ENCODE data around the gene PRODH.
"Not testable (repeated sequence)": the region's sequence is repeated elsewhere in the genome, so short reads cannot be mapped to it uniquely, and the experiment has no call there.

PRODH gene

DNA sequence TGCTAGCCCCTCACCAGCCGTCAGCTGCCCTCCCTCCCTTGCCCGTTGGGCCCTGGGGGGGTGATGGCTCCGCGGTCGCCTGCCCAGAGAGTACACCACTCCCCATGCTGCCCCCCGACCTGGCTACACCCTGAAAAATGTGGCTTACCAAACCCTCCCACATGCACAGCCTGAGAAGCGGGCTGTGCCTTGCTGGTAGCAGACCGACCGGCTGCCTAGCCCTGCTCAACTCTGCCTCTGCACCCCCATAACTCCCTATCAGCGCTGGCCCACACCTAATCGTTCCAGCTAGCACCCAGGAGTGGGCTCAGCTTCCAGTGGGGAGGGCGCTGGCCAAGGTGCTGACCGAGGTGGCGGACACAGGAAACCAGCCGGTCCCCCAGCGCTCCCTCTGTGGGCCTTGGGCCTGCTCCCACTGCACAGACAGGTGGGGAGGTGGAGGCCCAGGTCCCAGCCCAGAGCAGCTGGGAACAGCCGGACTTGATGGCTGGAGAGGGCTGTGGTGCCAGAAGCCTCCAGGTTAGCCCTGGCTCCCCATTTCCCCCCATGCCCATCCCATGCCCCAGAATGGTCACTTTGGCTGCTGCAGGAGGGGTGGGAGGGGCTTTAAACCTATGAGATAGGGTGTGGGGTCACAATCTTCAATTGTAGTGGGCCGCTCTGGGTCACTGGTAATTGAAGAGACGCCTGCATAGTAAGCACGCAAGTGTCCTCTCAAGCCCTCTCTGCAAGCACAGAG is 32.1 kb upstream of the PRODH start:
- DNase-seq (ENCODE audit: low spot score), result no peak

DNA sequence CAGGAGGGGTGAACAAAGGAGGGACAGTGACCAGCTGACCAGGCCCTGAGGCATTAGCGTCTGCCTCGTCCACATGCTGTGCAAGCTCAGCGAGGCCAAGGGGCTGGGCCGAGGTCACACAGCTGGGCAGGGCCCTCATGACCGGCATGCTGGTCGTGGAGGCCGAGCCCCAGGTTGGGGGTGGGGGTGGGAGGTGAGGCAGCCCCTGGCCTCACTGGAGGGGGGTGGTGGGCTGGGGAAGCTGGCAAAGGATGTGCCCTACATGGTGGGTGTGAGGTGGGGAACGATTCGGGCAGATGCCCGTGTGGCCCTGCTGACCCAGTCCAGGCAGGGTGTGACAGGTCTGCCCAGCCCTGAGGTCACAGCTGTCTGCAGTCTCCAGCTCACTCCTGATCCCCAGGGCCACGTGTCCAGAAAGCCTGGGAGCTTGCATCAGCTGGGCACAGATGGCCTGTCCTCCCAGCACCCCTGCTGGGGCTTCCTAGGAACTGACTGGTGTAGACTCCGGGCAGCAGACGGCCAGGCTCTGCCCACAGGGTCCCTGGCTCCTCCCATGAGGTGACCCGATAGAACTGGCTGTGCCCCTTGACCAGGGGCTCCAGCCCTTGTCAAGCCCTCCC is 31.4 kb upstream of the PRODH start:
- DNase-seq (ENCODE audit: low spot score), result not testable (repeated sequence)

DNA sequence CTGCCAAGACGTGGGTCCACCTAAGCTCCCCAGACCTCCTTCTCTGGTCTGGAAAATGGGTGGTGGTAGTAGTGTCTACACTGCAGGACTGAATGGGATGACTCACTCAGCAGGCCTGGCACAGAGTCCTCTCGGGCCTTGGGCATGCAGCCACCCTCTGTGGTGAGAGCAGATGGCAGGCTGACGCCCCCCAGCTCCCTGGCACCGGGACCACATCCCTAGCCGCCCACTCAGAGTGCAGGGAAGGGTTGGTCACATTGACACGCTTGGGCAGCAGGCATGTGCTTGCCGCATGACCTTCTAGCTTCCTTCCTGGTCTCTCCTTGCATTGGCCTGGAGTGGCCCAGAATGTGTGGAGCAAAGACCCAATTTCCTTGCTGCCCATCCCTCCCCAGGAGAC is 30.7 kb upstream of the PRODH start:
- DNase-seq (ENCODE audit: low spot score), result no peak

DNA sequence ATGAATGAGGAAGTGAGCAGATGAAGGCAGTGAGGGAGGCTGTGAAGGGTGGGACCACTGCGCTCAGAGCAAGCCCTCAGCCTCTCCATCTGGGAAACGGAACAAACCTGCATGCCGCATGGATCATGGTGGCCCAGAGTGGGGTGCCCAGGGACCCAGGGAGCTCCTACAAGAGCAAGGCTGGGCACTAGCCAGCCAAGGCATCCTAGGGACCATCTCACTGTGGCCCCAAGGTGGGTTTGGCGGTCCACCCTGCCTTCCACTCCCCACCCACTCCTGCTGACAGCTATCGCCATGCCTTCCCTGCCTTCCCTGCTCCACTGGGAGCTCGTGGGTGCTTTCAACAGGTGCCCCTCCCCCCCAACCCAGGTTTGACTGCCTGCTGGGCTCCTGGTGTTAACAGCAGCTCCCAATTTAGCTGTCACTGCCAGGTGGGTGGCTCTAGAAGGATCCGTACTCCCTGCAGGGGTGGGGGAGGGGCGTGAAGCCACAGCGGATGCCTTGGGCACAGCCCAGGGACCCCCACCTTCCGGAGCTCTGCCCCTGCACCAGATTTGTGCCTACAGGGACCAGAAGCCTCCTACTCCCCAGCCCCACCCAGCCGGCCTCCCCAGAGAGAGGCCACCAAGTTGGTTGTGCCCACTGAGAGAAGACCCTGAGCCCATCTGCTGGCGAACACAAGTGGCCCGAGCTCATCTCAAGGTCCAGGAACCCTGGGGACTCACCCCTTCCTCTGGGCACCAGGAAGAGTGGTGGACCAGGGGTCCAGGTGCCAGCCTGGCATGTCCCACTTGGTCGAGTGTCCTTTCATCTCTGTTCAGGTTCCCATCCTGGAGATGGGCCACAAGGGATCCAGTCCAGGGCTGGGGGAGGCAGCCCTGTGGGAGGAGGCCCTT is 29.7 kb upstream of the PRODH start:
- no peak for DNase-seq (ENCODE audit: low spot score)

DNA sequence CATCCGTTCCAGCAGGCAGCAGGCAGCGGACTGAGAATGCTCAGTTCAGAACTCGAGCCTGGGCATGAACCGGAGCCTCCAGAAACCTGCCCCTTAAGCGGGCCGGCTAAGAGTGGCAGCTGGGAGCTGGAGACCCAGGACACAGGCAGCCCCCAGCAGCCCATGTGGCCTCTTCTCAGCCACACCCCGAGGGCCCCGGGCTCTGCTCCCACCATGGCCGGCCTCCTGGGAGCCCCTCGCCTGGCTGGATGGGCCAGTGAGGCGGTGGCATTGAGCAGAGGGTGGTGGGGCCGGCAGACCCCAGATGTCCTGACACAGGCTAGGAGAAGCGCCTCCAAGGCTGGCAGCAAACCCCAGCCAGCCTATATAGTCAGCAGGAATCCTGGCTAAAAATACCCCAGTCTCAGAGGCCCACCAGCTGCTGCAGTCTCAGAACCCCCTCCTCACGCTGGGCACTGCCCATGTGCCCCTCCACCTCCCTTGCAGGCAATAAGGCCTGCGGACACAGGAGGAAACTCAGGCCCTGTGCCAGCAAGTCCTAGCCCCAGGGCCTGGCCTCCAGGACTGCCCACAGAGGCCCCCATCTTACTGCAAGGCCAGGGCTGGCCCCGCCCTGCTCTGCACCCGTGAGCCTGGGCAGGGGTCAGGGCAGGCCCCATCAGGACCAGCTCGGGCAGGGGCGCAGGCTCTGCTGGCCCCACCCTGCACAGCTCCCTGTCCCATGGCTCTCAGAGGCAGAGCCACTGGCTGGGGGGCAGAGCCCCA is 28.6 kb upstream of the PRODH start:
- DNase-seq (ENCODE audit: low spot score), result not testable (repeated sequence)

DNA sequence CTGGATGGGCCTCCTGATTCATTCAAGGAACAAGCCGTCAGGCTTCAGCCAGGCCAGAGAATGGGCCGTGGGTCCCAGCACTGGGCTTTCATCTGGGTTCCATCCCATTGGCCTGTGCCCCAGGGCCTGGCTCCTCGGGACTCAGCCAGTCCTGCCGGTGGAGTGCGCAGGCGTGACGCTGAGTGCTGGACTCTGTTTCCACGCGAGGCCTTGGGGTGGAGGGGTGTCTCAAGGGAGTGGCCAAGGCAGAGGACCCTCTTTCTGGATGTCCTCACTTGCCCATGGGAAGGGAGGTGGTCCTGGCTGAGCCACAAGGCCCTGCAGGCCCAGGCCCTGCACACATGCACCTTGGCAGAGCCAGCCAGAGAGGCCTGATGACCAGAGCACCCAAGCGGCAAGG is 28.0 kb upstream of the PRODH start:
- DNase-seq (ENCODE audit: low spot score), result not testable (repeated sequence)

DNA sequence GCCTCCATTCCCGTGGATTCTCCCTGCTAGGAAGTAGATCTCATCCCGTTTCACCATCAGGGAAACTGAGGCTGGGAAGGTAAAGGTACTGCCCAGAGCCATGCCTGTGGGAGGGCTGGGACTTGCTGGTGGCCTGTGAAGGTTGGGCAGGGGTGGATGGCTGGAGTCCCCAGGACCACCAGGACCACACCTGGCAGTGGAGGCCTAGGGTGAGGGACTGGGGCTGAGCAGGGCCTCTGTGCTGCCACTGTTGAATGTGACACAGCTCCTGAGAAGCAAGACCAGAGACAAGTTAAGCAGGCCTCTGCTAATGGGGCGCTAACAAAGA is 26.2 kb upstream of the PRODH start:
- no peak for DNase-seq (ENCODE audit: low spot score)

DNA sequence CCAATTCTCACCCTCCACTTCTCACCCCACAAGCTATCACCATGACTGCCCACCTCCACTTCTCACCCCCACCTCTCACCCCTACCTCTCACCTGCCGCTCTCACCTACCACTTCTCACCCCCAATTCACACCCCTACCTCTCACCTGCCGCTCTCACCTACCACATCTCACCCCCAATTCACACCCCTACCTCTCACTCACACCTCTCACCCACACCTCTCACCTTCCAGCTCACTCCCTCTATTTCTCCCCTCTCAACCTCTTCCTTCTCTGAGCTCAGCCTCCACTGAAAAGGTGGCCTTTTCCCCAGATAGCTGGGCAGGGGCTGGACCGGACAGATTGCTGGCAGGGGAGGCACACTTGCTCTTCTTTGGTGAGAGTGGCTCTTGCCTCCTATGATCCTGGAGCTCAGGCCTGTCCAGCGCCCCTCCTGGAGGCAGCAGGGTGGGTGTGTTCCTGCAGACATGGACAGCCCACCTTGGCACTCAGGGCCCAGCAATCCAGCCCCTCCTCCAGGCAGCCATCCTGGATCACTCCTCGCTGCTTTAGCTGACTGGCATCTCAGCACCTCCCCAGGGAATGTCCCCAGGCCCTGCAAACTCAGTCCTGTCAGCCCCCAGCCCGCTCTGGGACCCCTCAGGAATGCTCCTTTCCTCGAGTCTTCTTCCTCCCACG is 25.7 kb upstream of the PRODH start:
- not testable (repeated sequence) for DNase-seq (ENCODE audit: low spot score)

DNA sequence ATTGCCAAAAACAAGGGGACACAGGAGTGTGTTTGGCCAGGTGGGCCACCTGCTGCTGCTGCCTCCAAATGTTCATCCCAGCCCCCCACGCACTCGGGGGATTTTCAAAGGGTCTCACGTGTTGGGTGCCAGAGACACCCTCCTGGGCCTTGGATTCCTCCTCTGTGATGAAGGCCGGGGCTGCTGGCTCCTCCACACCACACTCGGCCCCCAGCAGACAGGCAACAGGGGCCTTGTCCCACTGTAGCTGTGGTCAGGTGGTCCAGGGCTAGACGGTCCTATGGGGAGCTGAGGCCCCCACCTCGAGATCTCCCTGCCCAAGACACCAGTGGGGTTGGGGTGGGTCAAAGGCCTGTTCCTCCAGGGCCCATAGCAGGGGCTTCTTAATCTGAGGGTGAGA is 25.1 kb upstream of the PRODH start:
- not testable (repeated sequence) for DNase-seq (ENCODE audit: low spot score)

DNA sequence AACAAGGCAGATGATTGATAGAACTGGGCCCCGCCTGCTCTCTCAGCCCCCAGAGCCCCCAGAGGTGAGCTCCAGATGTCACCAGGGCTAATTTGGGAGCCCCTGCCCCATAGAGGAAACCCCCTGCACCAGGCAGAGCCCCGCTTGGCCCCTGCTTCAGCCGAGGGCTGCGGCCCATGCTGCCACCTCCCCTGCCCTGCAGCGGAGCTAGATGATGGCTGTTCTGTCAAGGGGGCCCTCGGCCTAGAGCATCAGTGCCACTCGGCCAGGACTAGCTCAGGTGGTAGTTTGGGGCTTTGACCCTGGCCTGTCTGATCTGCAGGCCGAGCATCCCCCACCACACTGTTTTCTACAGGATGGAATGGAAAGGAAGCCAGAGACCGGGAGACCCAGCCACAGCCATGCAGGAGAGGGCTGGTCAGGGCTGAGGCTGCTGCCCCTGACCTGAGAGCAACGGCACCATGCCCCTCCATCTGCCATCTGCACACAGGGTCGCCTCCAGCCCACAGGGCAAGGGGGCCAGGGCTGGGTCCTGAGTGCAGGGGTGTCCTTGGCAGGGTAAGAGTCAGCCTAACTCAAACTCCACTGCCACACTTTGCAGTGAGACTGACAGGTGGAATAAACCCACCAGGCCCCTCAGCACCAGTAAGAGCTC is 24.2 kb upstream of the PRODH start:
- not testable (repeated sequence) for DNase-seq (ENCODE audit: low spot score)

DNA sequence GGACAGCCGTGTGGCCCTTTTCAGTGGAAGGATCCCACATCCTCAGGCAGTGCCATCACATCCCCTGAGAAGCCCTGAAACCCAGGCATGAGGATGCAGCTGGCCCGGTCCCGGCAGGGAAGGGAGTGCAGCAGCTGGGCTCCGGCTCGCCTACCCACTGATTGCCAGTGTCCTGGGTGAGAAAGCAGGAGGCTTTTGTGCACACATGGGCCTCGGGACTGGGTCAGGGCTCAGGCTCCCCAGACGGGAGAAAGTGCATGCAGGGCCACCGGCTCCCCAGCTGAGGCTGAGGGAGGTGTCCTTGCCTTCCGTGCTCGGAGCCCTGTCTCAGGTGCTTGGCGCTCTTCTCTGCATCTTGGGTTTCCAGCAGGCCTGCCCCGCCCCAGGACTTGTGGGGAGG is 23.6 kb upstream of the PRODH start:
- DNase-seq (ENCODE audit: low spot score), result not testable (repeated sequence)

DNA sequence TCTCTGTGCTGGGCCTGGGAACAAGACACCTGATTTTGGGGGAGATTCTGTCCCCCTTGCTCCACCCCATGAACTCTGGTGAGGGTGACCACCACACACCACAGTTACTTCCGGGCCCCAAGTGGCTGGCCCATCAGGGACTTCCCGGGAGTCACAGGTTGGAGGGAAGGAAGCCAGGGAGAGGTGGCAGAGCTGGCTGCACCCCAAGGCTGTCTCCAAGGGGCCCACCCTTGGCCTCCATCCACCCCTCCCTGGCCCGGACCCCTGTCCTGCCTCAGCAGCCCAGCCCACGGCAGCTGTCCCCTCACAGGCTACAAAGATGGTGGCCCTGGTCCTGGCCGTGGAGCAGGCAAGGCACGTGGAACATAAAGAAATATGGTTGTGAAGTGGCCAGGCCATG is 23.2 kb upstream of the PRODH start:
- DNase-seq (ENCODE audit: low spot score), result not testable (repeated sequence)

DNA sequence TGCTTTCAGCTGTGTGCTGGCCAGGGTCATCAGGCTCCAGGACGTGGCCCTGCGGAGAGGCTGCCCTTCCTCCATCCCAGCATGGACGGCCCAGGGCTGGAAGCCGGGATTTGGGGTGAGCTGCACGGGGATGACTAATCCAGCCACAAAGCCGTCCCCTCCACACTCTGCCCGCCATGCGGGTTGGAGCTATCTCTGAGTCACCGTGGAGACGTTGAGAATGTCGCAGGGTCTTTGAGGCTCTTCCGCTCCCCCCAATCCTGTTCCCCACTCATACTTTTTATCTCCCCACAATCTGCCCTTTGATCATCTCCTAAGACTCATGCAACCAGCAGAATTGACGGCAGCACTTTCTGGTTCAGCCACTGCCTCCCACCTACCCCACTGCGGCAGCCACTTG is 22.6 kb upstream of the PRODH start:
- not testable (repeated sequence) for DNase-seq (ENCODE audit: low spot score)

DNA sequence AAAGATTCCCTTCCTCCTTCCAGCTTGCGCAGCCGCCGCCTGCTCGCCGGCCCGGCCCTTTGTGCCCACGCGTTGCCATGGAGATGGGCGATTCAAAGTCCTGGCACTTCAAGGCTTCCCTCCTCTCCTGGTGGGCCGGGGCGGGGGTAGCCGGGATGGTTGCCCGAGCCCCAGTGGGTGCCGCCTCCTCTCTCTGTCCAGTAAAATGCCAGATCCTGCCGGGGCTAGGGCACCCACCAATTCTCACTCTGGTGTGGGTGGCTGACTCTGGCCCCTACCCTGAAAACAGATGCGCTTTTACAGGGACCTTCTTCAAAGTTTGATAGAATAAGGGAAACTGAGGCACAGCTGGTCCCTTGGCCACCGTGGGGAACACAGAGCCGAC is 22.2 kb upstream of the PRODH start:
- DNase-seq (ENCODE audit: low spot score), result not testable (repeated sequence)

DNA sequence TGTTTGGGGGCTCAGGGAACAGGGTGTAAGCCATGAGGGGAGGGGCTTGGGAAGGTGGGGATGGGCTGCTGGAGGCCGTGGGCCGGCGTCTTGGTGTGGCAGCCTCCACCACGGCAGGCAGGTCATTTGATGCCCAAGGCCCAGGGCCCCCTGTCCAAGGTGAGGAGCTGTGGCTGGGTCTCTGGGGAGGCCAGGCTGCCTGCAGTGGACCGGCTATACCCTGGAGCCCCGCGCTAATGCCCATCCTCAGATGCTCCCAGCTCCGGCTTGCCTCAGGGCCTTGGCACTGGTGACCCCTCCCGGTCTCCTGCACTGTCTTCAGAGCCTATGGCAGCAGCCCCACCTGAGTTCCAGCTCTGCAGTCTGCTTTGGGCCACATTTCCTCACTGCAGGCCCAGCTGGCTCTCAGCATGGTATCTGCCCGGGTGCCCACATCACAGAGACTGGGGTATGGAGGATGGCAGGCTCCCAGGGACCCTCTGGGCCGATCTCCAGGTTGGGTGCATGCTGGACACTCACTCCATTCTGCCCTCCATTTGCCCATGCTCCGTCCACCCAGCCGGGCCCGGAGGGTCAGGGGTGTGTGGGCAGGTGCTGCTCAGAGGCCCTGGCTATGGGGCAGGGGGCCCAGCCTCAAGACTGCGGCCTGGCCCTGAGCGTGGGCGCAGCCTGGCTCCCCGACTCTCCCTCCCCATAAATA is 21.7 kb upstream of the PRODH start:
- not testable (repeated sequence) for DNase-seq (ENCODE audit: low spot score)

DNA sequence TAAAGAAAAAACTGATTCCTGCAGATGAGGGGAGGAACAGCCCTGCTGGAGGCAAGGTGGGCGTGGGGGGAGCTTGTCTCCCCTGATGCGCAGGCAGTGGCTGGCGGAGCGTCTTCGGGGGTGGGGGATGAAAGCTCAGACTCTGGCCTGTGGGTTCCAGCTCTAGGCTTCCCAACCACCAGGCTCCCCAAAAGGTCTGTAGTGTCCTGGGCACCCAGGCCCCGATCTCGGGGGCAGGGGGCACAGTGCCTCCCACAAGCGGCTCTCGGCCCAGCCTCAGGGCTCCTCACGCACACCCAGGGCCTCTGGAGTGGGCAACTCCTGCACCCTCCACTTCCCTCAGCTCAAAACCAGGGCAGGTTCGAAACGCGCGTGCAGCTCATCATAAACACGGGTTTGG is 20.9 kb upstream of the PRODH start:
- DNase-seq (ENCODE audit: low spot score), result not testable (repeated sequence)

DNA sequence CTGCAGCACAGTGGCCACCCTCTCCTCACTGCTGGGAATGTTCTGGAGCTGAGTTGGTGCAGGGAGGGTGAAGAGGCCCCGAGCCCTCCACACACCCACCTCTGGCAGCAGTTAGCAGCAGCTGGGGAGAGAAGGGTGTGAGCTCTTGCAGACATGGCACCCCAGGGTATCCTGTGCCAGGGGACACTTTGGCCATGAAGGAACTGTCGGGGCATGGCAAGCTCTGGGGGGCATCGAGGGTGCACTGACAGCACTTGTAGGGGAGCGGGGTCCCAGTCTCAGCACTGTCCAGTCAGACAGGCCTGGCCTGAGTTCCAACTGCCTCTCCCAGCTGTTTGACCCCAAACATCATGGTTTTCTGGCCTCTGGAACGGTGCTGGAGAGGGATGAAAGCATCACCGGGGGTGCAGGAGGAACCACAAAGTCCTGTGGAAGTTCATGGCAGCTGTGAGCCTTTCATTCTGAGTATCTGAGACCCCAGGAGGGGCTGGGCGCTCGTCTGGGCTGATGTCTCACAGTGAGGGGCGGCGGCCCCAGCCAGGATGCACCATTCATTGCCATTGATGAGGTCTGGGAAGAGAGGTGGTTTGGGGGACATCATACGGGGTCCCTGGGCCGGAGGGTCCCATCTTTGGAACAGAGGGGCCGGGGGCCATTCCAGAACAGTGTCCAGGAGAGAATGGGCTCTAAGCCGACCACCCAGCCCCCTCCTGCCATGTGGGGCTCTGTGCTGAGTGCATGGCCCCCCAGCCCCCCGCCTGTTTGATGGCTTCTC is 20.2 kb upstream of the PRODH start:
- DNase-seq (ENCODE audit: low spot score), result not testable (repeated sequence)

DNA sequence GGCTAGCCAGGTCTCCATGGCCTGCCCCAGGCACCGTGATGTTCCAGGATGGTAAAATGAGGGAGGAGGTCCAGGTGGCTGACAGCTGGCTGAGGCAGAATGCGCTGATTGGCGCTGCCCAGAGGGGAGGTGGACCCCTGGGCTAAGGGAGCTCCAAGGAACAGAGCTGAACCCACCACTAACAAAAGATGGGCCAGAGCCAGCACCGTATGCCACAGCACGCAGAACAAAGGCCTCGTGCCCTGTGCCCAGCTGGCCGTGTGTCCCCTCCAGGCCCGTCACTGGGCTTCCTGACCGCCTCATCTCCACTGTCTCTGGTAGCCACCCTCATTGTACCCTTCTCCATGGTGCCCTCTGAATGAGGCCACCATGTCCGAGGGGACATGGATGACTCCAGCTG is 19.6 kb upstream of the PRODH start:
- no peak for DNase-seq (ENCODE audit: low spot score)

DNA sequence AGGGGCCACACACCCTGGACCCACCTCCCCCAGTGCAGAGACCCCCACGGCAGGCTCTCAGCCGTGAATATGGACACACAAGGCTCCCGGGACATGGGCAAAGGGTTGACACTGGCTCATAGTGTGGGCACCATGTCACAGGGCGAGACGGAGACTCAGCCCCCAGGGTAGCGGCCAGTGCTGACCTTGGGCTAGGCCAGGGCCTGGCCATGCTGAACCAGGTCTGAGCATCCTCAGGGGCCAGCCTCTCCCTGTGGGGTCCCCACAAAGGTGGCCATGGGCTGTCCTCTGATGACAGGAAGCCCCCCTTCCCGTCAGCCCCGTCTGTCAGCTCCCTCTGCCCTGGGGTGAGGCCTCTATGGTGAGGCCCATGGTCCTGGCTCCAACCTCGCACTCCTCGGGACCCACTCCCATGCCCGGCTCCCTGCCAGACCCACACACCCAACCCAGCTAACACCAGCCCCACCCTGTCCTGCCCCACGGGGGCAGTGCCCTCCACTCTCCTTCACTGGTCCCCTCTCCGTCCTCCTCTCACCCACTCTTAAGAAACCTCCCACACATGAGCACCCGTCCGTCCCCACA is 19.0 kb upstream of the PRODH start:
- no peak for DNase-seq (ENCODE audit: low spot score)
